Mucosa of descending colon (tissue), 3 donors: ENCODE data around the gene XG. TPM values are rescaled to one million over a fixed set of nuclear protein-coding genes. Genes with fewer than 3 reads are reported as not detected.

Experiments
- ATAC-seq: fragments of 200-7000 bp; cut with Tn5 transposase; one replicate; pipeline ENCODE4 v1.9.1; 2020; ENCODE audit warnings: mild to moderate bottlenecking, moderate library complexity
- DNase-seq, 3 donors: peaks; one replicate each; pipeline ENCODE4 v3.0.0-alpha.2; 2020
- H3K36me3 ChIP-seq: fragments of 200-600 bp; one replicate; pipeline ENCODE4 v1.8.0; 2021; ENCODE audit warnings: low read depth, mild to moderate bottlenecking
- H3K4me1 ChIP-seq: fragments of 200-600 bp; one replicate; pipeline ENCODE4 v1.8.0; 2021; ENCODE audit warnings: low read depth, mild to moderate bottlenecking
- H3K4me3 ChIP-seq: fragments of 200-600 bp; one replicate; pipeline ENCODE4 v1.8.0; 2021; ENCODE audit warnings: mild to moderate bottlenecking
- H3K9me3 ChIP-seq: fragments of 200-600 bp; one replicate; pipeline ENCODE4 v1.8.0; 2021; ENCODE audit warnings: mild to moderate bottlenecking
- CTCF ChIP-seq: fragments of 200-600 bp; IDR thresholded peaks from one replicate; pipeline ENCODE4 v1.8.0; 2022; ENCODE audit warnings: antibody characterized with exemption, mild to moderate bottlenecking
- intact Hi-C, 2 donors: fragments of 100-400 bp; cut with DNase I in 1 of 2; cut with micrococcal nuclease in 1 of 2; formaldehyde crosslinking; loops; one replicate each; pipeline versions ENCODE4 v1.11.0 to v1.11.1; 2022; cut with DNase I, micrococcal nuclease
- total RNA-seq, 3 donors: library from RNA; stranded (reverse); fragmentation: NEBNext Ultra II Directional in 2 of 3; extraction: Animal tissue kit (Norgen Biotek cat#: 25700) in 2 of 3; gene quantifications; one replicate each; pipeline versions ENCODE4 v1.2.1 to v1.2.4, GENCODE V29; 2021 to 2023
- donor health status: DM: no; HTN: no; CAD: no; lungs with moderate emphysema.
- donor health status: DM: no; HTN: no; CAD: no.
- donor health status: DM: no; HTN: yes; CAD: no.

Gene XG
- total RNA-seq, 3 donors from 2014 or later = 2.6 TPM; not detected in 2

- no peaks in the 10 kb centered on the region for H3K4me1 ChIP-seq
- ATAC-seq (peak; percentile 56), DNase-seq (peak in 1 of 3 donors; percentile 13)
- H3K9me3 ChIP-seq = no peaks in the 10 kb centered on the region
- intact Hi-C loops = no loop called here
- H3K36me3 ChIP-seq = no peaks in the 10 kb centered on the region
- no peak overlapping the region for H3K4me3 ChIP-seq
- TF ChIP-seq CTCF = no peak
Measured at GRCh38 chrX:2781226-2781571, 29.4 kb downstream of the XG start.

GRCh38 chrX:2781698-2782097 is 29.9 kb downstream of the XG start:
- H3K9me3 ChIP-seq = no peaks in the 10 kb centered on the region
- no peak for TF ChIP-seq CTCF
- H3K36me3 ChIP-seq = no peaks in the 10 kb centered on the region
- no peak for DNase-seq
- no peaks in the 10 kb centered on the region for H3K4me1 ChIP-seq
- no peak for ATAC-seq
- H3K4me3 ChIP-seq = no peak overlapping the region
- intact Hi-C loops = no loop called here

- no peaks in the 10 kb centered on the region for H3K36me3 ChIP-seq
- TF ChIP-seq CTCF = no peak
- intact Hi-C loops = no loop called here
- no peaks in the 10 kb centered on the region for H3K9me3 ChIP-seq
- no peak for ATAC-seq
- no peaks in the 10 kb centered on the region for H3K4me1 ChIP-seq
- no peak overlapping the region for H3K4me3 ChIP-seq
- no peak for DNase-seq
Measured at GRCh38 chrX:2782171-2782570, 30.3 kb downstream of the XG start.

GRCh38 chrX:2782778-2783177 is 30.9 kb downstream of the XG start:
- no peak for TF ChIP-seq CTCF
- no peak for DNase-seq
- H3K9me3 ChIP-seq = no peaks in the 10 kb centered on the region
- no peak for ATAC-seq
- H3K36me3 ChIP-seq = no peaks in the 10 kb centered on the region
- intact Hi-C loops = no loop called here
- H3K4me1 ChIP-seq = no peaks in the 10 kb centered on the region
- no peak overlapping the region for H3K4me3 ChIP-seq

GRCh38 chrX:2784026-2784425 is 32.2 kb downstream of the XG start:
- Histone ChIP-seq H3K4me3 (no peak overlapping the region), H3K36me3 (no peaks in the 10 kb centered on the region), H3K4me1 (no peaks in the 10 kb centered on the region), H3K9me3 (no peaks in the 10 kb centered on the region)
- intact Hi-C loops = no loop called here
- DNase-seq (no peak), ATAC-seq (no peak)
- TF ChIP-seq CTCF = no peak

- ATAC-seq (no peak), DNase-seq (no peak)
- no peak for TF ChIP-seq CTCF
- Histone ChIP-seq H3K9me3 (no peaks in the 10 kb centered on the region), H3K36me3 (no peaks in the 10 kb centered on the region), H3K4me1 (no peaks in the 10 kb centered on the region), H3K4me3 (no peak overlapping the region)
- intact Hi-C loops = no loop called here
Measured at GRCh38 chrX:2785538-2785937, 33.7 kb downstream of the XG start.
